ENCODE results near the gene SEC23A.
"Not testable (repeated sequence)": the region's sequence is repeated elsewhere in the genome, so short reads cannot be mapped to it uniquely, and the experiment has no call there.

Gene SEC23A

DNA sequence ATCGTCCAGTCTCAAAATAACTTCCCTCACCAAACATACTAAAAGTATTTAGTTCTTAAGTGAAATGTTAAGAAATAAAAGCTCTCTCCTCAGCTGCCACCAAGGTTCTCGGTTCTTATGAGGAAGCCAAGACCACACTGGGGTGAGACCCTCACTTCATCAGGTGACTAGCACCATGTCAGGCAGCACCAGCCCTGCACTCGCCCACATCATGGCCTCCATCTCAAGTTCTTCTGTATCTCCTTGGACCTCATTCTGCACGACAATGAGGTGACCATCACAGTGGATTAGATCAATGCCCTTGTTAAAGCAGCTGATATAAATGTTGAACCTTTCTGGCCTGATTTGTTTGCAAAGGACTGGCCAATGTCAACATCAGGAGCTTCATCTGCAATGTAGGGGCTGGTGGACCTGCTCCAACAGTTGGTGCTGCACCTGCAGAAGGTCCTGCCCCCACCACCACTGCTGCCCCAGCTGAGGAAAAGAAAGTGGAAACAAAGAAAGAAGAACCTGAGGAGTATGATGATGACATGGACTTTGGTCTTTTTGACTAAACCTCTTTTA lies 12.4 kb downstream of the SEC23A start:
- DNase-seq: no peak

DNA sequence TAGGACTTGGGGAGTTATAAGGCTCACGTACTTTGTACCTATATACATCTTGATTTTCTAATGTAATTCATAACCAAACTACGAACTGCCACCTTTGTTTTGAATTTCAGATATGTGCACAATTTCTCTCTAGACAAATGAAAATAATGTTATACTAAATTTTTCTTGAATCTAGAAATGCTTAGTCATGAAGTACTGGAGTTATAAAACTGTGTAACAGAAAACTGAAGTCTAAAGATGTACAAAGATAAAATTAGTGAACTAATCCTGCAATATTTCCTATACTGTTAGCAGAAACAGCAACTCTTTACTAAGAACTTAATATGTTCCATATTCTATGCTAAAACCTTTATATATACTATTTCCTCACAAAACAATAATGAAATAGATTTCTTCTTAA lies 15.5 kb downstream of the SEC23A start:
- no peak for DNase-seq

DNA sequence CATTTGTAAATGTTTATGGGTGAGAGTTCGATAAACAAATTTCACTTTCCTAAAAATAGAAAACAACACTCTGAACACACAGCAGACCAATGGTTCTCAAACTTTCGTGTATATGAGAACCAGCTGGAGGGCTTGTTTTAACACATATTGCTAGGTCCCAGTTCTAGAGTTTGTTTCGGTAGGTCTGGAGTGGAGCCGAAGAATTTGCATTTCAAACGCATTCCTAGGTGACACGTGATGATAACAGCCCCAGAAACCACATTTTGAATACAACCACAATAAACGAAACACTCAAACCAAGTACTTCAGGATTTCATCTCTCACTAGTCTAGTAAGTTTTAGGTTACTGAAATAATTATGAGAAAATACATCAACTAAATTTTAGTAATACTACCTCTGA lies 17.1 kb downstream of the SEC23A start:
- DNase-seq: peak; percentile 7

DNA sequence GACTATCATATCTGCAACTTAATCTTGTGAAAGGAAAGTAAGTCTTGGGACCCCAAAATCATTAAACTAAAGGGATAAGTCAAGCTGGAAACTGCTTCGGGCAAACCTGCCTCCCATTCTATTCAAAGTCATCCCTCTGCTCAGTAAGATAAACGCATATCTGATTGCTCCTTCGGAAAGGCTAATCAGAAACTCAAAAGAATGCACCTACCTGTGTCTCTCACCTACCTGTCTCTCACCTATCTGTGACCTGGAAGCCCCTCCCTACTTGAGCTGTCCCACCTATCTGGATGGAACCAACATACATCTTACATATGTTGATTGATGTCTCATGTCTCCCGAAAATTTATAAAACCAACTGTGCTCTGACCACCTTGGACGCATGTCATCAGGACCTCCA lies 19.9 kb downstream of the SEC23A start:
- DNase-seq: no peak

DNA sequence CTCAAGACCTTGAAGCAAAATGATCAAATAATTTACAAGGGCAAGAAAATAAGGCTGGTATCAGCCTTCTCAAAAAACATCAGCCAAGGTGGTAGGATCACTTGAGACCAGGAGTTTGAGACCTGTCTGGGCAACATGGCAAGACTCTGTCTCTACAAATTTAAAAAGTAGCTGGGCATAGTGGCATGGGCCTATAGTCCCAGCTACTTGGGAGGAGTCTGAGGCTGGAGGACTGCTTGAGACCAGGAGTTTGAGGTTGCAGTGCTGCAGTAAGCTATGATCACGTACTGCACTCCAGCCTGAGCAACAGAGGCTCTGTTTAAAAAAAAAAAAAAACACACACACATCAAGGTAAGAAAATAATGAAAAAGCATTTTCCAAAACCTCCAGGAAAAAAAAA lies 22.1 kb downstream of the SEC23A start:
- DNase-seq: no peak

DNA sequence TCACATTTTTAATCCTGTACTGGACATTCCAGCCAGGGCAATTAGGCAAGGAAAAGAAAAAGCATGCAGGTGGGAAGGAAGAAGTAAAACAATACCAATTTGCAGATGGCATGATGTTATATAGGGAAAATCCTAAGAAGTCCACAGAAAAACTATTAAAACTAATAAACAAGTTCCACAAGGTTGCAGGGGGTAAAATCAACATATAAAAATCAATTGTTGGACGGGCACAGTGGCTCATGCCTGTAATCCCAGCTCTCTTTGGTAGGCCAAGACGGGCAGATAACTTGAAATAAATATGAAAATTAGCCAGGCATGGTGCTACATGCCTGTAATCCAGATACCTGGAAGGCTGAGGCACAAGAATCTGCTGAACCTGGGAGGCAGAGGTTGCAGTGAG lies 31.9 kb downstream of the SEC23A start:
- DNase-seq: no peak

DNA sequence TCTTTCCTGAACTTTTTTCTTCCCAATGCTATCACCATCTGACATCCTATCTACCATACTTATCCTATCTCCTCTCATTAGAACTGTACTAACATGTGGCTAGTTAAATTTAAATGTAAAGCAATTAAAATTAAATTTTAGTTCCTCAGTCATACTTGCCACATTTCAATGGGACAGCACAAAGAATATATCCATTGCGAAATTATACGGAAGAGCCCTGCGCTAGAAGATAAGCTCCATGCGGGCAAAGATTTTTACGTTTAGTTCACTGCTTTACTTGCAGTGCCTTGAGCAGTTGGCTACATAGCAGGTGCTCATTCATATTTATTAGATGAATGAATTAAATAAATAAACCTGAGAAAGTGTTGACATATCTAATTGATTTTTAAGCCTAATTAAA lies 33.1 kb downstream of the SEC23A start:
- no peak for DNase-seq

DNA sequence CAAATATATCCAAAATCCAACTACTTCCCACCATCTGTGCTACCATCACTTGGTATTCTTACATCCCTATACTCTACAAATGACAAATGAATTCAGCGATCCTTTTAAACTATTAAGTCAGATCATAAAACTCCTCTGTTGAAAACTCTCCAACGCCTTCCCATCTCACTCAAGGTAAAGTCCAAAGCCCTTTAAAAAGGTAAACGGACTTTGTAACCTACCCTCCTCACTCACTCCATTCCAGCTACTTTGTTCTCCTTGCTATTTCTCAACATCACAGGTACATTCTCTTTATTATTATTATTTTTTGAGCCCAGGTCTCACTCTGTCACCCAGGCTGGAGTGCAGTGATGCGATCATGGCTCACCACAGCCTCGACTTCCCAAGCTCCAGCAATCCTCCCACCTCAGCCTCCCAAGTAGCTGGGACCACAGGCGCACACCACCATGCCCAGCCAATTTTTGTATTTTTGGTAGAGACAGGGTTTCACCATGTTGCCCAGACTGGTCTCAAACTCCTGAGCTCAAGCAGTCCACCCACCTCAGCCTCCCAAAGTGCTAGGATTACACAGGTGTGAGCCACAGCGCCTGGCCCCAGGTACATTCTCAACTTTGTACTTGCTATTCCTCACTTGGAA lies 33.7 kb downstream of the SEC23A start:
- not testable (repeated sequence) for DNase-seq

DNA sequence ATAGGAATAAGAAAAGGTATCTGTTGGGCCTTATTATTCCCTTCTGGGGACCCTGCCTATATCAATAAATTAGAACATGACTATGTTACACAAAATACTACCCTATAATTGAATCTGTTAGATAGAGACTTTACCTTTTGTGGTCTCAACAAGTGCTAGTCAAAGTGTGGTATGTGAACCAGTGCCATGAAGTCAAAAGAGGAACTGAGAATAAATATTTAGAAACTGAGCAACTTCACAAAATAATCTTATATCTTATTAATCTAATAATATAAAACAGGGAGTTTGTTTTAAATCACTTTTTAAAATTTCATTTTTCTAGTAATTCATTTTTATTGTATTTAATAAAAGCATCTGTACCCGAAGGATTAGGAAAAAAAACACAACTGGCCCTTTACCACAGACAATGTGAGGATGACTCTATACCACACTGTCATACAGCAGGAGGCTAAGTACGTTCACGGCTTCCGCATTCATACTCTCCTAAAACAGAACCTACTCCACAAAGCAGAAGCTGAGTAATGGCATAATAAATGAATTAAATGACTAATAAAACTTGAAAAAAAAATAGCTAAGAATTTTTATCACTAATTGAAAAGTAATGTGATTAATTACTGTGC lies 42.1 kb downstream of the SEC23A start:
- DNase-seq: no peak

DNA sequence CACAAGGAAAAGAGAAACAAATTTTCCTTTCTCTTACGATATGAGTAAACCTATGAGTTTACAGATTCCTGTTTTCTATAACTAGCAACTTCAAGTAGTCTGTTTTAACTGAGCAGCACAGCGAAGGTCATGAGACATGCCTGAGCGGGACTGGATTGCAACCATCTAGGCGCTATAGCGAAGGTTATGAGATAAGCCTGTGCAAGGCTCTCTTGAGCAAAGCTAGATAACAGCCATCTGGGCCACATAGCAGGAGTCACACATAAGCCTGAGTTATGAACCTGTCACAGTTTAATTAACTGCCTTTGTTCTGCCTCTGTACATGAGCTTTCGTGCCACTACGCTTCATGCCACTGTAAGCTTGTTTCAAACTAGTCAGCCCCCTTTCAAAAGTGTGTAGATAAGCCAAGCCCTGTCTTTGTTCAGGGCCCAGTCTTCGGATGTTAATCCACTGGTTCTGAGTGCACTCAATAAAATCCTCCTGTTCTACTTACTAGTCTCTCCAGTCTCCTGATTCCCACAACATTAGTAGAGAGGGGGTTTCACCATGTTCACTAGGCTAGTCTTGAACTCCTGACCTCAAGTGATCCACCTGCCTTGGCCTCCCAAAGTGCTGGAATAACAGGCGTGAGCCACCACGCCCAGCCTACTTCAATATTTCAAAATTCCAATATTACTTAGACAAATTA lies 47.1 kb downstream of the SEC23A start:
- no peak for DNase-seq

DNA sequence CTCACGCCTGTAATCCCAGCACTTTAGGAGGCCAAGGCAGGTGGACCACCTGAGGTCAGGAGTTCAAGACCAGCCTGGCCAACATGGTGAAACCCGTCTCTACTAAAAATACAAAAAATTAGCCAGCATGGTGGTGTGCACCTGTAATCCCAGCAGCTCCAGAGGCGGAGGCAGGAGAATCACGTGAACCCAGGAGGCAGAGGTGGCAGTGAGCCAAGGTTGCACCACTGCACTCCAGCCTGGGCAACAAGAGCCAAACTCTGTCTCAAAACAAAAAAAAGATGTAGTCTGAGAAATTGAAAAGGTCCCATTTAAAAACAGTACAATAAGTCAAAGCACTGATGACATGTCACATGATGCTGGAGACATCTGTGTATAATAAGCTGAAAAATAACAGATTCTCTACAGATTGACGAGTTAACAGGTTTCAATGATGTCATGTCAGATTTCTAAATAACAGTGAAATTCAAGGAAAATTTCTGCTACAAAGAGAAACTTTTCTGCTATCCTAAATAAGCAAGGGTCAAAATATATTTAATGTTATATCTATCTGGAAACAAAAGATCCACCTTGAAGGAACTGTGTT lies 50.1 kb downstream of the SEC23A start:
- DNase-seq: not testable (repeated sequence)

DNA sequence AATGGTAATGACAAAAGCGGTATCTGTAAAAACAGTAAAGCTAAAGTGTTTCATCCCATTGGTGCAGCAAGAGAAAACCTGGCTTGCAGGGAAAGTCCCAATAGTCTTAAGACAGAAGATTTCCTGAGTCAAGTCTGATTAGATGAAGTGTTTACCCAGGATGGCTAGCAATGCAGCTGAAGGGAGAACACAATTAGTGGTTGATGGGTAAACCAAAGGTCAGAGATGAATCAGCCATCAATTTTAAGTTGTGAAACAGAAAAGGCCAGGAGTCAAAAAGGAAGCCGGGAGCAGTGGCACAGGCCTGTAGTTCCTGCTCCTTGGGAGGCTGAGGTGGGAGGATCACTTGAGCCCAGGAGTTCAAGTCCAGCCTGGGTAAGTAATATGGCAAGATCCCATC lies 52.6 kb downstream of the SEC23A start:
- DNase-seq: peak; percentile 79

DNA sequence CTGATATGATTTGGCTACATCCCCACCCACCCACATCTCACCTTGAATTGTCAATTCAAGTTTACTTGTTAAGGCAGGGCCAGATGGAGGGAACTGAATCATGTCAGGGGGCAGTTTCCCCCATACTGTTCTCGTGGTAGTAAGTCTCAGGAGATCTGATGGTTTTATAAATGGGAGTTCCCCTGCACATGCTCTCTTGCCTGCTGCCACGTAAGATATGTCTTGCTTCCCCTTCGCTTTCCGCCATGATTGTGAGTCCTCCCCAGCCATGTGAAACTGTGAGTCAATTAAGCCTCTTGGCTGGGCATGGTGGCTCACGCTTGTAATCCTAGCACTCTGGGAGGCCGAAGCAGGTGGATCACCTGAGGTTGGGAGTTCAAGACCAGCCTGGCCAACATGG lies 57.1 kb downstream of the SEC23A start:
- DNase-seq: not testable (repeated sequence)

DNA sequence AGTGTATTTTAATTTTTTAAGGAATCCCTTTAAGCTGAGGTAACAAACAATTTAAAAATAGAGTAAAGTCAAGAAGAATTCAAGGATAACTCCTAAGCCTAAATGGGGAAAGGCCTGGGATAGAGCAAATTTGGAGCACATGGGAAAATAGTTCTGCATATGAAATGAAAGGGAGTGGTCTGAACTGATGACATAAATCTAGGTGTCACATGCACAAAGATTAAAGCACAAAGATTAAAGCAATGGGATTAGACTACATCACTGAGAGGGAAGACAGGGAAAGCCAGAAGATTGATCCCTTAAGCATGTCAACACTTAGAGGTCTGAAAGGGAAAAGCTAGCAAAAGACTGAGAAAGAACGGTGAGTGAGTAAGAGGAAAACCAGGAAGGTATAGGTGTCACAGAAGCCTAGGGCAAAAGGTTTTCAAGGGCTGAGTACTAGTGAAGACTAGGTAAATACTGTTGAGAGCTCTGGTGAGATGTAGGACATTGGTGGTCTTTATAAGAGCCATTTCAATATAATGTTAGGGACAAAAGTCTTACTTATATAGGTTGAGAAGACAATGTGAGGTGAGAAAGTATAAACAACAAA lies 59.6 kb downstream of the SEC23A start:
- DNase-seq: no peak

DNA sequence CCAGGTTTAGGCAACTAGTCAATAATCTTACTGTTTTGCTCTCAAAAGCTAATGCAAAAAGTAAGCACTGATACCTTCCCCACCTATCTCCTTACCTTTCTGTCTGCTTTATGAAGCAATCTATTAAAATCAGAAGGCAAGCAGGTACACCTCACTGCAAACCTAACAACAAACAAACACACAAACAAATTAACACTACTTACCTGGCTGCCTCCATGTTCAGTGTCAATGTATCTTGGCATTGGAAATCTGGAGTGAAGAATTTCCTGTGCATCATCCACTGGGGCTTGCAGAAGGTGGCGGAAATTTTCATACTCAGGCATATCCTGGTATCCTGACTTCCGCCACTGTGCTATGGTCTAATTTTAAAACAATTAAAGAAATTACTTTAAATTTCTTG lies 62.5 kb downstream of the SEC23A start:
- DNase-seq: no peak

DNA sequence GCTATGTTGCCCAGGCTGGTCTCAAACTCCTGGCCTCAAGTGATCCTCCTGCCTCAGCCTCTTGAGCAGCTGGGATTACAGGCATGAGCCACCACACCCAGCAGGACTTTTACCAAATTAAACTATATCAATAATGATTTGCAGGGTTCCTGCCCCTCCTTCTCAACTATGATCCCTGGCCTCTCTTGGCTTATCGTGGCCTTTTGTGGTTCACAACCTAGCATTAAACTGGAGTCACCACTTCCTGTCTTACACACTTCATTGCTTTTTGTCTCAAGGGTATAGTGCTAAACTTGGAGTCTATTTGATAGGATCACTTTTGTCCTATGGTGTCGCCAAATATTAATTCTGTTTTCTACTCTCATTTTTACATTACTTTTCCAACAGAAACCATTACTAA lies 64.5 kb downstream of the SEC23A start:
- no peak for DNase-seq

DNA sequence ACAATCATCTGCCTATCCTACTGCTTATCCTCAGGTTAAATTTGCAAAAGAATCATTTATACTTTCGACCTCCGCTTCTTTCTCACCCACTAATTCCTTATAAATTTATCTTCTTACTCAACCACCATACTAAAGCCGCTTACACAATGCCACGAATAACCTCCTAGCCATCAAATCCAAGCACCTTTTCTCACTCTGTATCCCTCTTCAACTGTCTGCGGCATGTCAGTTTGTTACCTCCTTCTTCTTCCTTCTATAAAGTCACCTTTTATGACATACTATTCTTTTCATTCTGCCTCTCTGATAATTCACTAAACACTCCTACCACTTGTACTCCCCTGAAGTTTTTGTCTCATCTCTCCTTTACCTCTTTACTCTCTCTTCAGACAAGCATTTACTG lies 66.3 kb downstream of the SEC23A start:
- no peak for DNase-seq

DNA sequence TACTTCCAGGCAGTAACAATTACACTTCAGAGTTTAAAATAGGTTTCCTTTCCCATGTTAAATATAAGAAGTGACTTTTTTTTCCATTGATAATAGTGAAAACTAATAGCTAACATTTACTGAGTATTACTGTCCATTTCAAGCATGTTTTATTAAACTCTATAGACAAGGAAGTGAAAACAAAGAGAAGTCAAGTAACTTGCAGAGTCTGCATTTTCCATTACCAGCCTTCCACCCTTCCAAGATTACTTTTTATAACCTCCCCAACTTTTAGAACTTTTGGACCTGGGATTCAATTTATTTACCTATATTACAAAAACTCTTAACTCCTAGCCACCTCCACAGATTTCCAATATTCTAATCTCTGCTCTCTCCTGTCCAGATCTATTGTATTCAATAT lies 67.7 kb downstream of the SEC23A start:
- no peak for DNase-seq

DNA sequence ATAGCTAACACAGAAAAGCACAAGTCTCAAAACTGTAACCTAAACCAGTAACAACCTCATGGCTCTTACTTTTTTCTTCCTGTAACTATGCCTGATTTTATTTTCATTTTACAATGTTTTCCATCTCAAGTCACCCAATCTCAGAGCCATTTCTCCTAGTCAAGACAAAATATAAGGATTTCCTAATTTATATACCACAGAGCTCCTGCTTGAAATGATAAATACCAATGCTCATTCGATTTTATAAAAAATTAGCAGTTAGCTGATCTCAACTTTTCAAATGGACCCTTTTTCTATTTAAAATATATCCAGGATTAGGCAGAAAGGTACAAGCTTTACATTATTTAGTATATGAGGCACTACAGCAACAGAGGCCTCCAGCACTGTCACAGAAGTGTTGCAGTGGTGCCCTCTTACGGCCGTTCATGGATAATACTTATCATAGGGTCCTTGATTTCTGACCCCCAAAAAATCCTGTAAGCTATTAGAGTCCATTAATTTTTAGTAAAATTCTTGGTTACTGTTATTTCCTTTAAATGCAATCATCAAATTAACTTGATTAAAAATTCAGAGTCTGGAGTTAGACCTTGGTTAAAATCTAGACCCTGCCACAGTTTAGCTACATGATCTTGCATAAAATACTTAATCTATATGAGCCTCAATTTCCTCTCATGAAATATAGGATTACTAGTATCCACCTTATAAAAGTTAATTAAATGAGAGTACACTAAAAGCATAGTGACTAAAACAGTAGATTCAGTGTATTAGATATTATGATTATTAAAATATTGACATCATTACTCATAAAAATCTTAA lies 68.3 kb downstream of the SEC23A start:
- no peak for DNase-seq

DNA sequence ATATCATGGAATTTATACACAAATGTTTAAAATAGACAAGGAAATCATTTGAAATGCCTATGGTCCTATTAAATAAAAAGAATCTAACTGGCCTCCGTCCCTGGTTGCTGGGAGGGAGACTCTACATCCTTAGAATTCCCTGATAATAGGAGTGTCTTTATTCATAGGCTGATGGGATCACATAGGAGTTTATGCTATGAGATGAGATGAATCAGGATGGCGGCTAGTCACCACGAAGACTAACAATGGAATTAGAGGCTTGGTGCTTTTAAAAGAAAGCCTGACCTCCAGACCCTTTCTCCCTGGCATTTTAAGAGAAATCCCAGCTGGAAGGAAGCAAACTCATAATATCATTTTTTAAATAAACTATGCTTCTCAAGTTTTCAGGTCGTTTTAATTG lies 69.7 kb downstream of the SEC23A start:
- DNase-seq: no peak

DNA sequence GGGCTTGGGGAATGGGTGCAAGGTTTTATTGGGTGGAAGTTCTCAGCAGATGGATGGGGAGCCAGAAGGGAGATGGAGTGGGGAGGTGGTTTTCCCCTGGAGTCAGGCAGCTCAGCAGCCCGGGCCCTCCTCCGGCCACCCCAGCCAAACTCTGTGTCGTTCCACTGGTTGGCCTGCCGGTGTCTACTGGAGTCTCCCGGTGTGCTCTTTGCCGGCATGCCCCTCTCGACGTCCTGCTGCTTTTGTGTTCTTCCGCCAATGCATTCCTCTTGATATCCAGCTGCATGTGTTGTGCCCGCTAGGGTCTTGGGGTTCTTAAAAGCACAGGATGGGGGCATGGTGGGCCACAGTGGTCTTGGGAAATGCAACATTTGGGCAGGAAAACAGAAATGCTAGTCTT lies 72.8 kb downstream of the SEC23A start:
- no peak for DNase-seq

DNA sequence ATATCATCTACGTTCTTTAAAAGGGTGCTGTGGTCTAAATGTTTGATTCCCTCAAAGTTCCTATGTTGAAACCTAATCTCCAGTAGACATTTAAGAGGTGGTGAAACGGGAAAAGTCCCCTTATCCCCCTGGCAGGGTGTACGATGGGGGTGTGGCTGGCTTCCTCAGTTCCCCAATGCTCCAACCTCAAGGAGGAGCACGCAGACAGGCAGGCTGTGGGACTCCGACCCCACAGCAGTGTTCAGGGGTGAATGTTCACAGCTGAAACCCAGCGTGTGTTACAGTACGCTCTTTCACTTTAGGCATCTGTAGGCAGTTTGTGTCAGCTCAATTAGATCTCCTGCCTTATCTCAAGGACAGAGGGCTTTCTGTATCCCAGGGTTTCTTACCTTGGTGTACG lies 73.2 kb downstream of the SEC23A start:
- DNase-seq: no peak

DNA sequence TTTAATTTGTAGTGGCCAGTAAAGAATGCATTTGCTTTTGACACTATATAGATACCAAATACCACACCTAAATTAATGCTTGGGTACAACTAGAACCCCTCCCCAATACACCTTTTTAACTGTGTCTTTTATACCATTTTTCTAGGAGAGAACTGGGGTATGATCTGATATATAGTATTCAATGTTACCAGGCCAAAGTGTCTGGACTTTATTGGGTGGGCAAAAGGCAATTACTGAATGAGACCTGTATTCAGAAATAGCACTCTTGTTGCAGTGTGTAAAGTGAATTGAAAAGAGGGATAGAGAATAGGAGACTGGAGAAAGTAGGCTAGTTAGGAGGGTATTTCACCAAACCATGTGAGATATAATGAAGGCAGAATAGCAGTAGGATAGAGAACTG lies 74.4 kb downstream of the SEC23A start:
- no peak for DNase-seq

Measured in EL (cell line).